ENCODE measurements around the gene PARD6B. TPM values are rescaled to one million over a fixed set of nuclear protein-coding genes. Genes with fewer than 3 reads are reported as not detected.

The PARD6B gene
- total and polyA plus RNA-seq, 2 of the 13 experiments (the other 11 are each of a cell fraction or from before 2014, with no cell fraction given), result 6.9 to 22.2 TPM

DNA sequence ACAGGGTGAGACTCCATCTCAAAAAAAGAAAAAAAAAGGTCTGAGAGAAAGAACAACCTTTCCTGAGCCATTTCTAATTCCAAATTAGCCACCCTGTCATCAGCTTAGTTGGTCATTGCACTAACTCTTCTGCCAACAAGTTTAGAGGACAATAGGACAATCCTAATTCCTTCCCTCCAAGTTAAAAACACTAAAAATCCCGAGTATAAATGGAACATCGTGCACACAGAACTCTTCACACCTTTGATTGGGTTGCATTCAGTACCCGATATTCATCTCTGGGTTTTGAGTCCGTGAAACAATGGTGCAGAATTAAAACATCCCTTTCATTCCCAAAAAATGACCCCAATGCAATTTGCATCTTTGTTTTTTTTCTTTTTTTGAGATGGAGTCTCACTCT lies 23.0 kb downstream of the PARD6B start:
- no peak overlapping the region for H3K27ac ChIP-seq (ENCODE audit: extremely low read length, insufficient read depth, low read length)
- H3K27me3 ChIP-seq (ENCODE audit: control insufficient read depth in 1 of 2, insufficient read depth in 2 of 2, low read length in 2 of 2), result no peaks in the 10 kb centered on the region
- FAIRE-seq (no peak), DNase-seq (ENCODE audit: low spot score) (no peak), ATAC-seq (no peak)
- no peak overlapping the region for H2AFZ ChIP-seq (ENCODE audit: low read length)
- H3K9me3 ChIP-seq (ENCODE audit: low read length), result no peaks in the 10 kb centered on the region
- no peak overlapping the region for H3K4me3 ChIP-seq (replicated peaks in 1 of 3; ENCODE audit: insufficient read depth in 1 of 3, low read depth in 2 of 3, low read length in 3 of 3)
- no peak overlapping the region for H3K9ac ChIP-seq (ENCODE audit: insufficient read depth, low read depth, low read length)
- WGBS (ENCODE audit: low lambda C conversion rate), result 91% methylated on average over 4 of the region's 4 CpGs
- no peaks in the 10 kb centered on the region for H4K20me1 ChIP-seq (ENCODE audit: insufficient read depth, low read length)
- H3K79me2 ChIP-seq (ENCODE audit: insufficient read depth, low read length), result no peaks in the 10 kb centered on the region
- TF ChIP-seq, protein P1, sequence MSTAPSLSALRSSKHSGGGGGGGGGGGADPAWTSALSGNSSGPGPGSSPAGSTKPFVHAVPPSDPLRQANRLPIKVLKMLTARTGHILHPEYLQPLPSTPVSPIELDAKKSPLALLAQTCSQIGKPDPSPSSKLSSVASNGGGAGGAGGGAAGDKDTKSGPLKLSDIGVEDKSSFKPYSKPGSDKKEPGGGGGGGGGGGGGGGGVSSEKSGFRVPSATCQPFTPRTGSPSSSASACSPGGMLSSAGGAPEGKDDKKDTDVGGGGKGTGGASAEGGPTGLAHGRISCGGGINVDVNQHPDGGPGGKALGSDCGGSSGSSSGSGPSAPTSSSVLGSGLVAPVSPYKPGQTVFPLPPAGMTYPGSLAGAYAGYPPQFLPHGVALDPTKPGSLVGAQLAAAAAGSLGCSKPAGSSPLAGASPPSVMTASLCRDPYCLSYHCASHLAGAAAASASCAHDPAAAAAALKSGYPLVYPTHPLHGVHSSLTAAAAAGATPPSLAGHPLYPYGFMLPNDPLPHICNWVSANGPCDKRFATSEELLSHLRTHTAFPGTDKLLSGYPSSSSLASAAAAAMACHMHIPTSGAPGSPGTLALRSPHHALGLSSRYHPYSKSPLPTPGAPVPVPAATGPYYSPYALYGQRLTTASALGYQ (CRISPR knock-in tag; IDR thresholded peaks at IDR 0.05), result no peak
- TF ChIP-seq POLR2AphosphoS5 (IDR thresholded peaks at IDR 0.05; ENCODE audit: low read depth, low read length), result peak; percentile 28; the same call in 1 of the 2 replicates
- in situ Hi-C loops (cut with HindIII; ENCODE audit: extremely low pct_ligation_motif_present, low pct_unique_long_range_greater_than_20kb) (no loop called here), intact Hi-C loops (cut with micrococcal nuclease; ENCODE audit: unreplicated experiment) (no loop called here)
- H3K4me2 ChIP-seq (ENCODE audit: low read depth, low read length), result no peak overlapping the region
- BruUV-seq (replicated peaks), result no TSS peak
- POLR2A ChIA-PET, result interaction anchor here (1.1 to 2.0 kb wide), 2 partner anchors 8 to 10 kb away, joined by 3 to 8 read pairs; no protein-coding TSS in a partner anchor
- CTCF ChIA-PET (ENCODE audit: low intra/inter-chr PET ratio, low total read pairs), result no interaction called here
- no peaks in the 10 kb centered on the region for H3K4me1 ChIP-seq (ENCODE audit: insufficient read depth, low read length)
- peaks cover 6 to 12% of the 10 kb centered on the region in 2 experiments for H3K36me3 ChIP-seq (replicated peaks in 1 of 2; ENCODE audit: control insufficient read depth in 1 of 2, insufficient read depth in 2 of 2, low read length in 2 of 2)

DNA sequence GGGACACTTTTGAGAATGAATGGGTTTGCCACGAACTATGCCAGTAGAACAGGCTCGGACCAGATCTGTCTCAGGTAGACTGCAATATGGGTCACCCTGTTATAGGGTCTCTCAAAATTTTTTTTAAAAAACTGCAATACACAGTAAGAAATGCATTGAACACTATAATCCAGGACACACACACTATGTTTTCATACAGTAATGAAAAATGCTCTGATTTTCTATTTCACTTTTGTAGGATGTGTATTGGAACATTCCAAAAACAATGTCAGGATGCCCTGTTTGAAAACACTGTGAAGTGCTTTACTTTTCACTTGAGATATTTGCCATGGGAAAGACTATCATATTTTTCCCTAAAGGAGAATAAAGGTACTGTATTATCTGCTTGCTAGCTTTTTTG lies 25.1 kb downstream of the PARD6B start:
- no peak overlapping the region for H3K27ac ChIP-seq (ENCODE audit: extremely low read length, insufficient read depth, low read length)
- H3K79me2 ChIP-seq (ENCODE audit: insufficient read depth, low read length), result no peaks in the 10 kb centered on the region
- DNase-seq (ENCODE audit: low spot score) (no peak), ATAC-seq (no peak), FAIRE-seq (no peak)
- in situ Hi-C loops (cut with HindIII; ENCODE audit: extremely low pct_ligation_motif_present, low pct_unique_long_range_greater_than_20kb), result no loop called here
- H3K36me3 ChIP-seq (replicated peaks in 1 of 2; ENCODE audit: control insufficient read depth in 1 of 2, insufficient read depth in 2 of 2, low read length in 2 of 2), result no peaks in the 10 kb centered on the region
- no peaks in the 10 kb centered on the region for H3K27me3 ChIP-seq (ENCODE audit: control insufficient read depth in 1 of 2, insufficient read depth in 2 of 2, low read length in 2 of 2)
- TF ChIP-seq ZSCAN21 (CRISPR knock-in tag; IDR thresholded peaks at IDR 0.05; ENCODE audit: borderline replicate concordance), result no peak
- no peak for TF ChIP-seq CHCHD3 (CRISPR knock-in tag; IDR thresholded peaks at IDR 0.05)
- TF ChIP-seq ZSCAN9 (CRISPR knock-in tag; IDR thresholded peaks at IDR 0.05; ENCODE audit: borderline replicate concordance), result no peak
- no peak for TF ChIP-seq NFE2L1 (CRISPR knock-in tag; IDR thresholded peaks at IDR 0.05; ENCODE audit: borderline replicate concordance)
- no peak for TF ChIP-seq ETV6 (CRISPR knock-in tag; conservative IDR thresholded peaks at IDR 0.05)
- no peak for TF ChIP-seq ZNF207 (IDR thresholded peaks at IDR 0.05; ENCODE audit: borderline replicate concordance)
- TF ChIP-seq DNMT3B (CRISPR knock-in tag; conservative IDR thresholded peaks at IDR 0.05), result no peak
- TF ChIP-seq, protein P2, sequence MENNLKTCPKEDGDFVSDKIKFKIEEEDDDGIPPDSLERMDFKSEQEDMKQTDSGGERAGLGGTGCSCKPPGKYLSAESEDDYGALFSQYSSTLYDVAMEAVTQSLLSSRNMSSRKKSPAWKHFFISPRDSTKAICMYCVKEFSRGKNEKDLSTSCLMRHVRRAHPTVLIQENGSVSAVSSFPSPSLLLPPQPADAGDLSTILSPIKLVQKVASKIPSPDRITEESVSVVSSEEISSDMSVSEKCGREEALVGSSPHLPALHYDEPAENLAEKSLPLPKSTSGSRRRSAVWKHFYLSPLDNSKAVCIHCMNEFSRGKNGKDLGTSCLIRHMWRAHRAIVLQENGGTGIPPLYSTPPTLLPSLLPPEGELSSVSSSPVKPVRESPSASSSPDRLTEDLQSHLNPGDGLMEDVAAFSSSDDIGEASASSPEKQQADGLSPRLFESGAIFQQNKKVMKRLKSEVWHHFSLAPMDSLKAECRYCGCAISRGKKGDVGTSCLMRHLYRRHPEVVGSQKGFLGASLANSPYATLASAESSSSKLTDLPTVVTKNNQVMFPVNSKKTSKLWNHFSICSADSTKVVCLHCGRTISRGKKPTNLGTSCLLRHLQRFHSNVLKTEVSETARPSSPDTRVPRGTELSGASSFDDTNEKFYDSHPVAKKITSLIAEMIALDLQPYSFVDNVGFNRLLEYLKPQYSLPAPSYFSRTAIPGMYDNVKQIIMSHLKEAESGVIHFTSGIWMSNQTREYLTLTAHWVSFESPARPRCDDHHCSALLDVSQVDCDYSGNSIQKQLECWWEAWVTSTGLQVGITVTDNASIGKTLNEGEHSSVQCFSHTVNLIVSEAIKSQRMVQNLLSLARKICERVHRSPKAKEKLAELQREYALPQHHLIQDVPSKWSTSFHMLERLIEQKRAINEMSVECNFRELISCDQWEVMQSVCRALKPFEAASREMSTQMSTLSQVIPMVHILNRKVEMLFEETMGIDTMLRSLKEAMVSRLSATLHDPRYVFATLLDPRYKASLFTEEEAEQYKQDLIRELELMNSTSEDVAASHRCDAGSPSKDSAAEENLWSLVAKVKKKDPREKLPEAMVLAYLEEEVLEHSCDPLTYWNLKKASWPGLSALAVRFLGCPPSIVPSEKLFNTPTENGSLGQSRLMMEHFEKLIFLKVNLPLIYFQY (CRISPR knock-in tag; IDR thresholded peaks at IDR 0.05; ENCODE audit: borderline replicate concordance), result no peak
- TF ChIP-seq, protein P3, sequence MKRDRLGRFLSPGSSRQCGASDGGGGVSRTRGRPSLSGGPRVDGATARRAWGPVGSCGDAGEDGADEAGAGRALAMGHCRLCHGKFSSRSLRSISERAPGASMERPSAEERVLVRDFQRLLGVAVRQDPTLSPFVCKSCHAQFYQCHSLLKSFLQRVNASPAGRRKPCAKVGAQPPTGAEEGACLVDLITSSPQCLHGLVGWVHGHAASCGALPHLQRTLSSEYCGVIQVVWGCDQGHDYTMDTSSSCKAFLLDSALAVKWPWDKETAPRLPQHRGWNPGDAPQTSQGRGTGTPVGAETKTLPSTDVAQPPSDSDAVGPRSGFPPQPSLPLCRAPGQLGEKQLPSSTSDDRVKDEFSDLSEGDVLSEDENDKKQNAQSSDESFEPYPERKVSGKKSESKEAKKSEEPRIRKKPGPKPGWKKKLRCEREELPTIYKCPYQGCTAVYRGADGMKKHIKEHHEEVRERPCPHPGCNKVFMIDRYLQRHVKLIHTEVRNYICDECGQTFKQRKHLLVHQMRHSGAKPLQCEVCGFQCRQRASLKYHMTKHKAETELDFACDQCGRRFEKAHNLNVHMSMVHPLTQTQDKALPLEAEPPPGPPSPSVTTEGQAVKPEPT (CRISPR knock-in tag; IDR thresholded peaks at IDR 0.05; ENCODE audit: low read depth), result no peak
- H2AFZ ChIP-seq (ENCODE audit: low read length), result no peak overlapping the region
- no peak overlapping the region for H3K4me2 ChIP-seq (ENCODE audit: low read depth, low read length)
- POLR2A ChIA-PET, result interaction anchor here (2.0 kb wide), 1 partner anchor 10 kb away, joined by 8 read pairs; no protein-coding TSS in a partner anchor
- intact Hi-C loops (cut with micrococcal nuclease; ENCODE audit: unreplicated experiment), result no loop called here
- CTCF ChIA-PET (ENCODE audit: low intra/inter-chr PET ratio, low total read pairs), result no interaction called here
- no peaks in the 10 kb centered on the region for H4K20me1 ChIP-seq (ENCODE audit: insufficient read depth, low read length)
- H3K4me3 ChIP-seq (replicated peaks in 1 of 3; ENCODE audit: insufficient read depth in 1 of 3, low read depth in 2 of 3, low read length in 3 of 3), result no peak overlapping the region
- BruUV-seq (replicated peaks), result no TSS peak
- no peaks in the 10 kb centered on the region for H3K9me3 ChIP-seq (ENCODE audit: low read length)
- WGBS (ENCODE audit: low lambda C conversion rate), result 93% methylated on average over 2 of the region's 2 CpGs
- no peak overlapping the region for H3K9ac ChIP-seq (ENCODE audit: insufficient read depth, low read depth, low read length)
- H3K4me1 ChIP-seq (ENCODE audit: insufficient read depth, low read length), result peaks cover 11% of the 10 kb centered on the region

Data from HepG2 (cell line).